ENCODE data around the gene RET. TPM values are rescaled to one million over a fixed set of nuclear protein-coding genes. Genes with fewer than 3 reads are reported as not detected.
A peak's percentile ranks its signal among the peaks of the same experiment; 100 is the strongest.

The RET gene
- total RNA-seq, 1 experiment from 2014 or later: not detected

- no peak overlapping the region for H3K4me3 ChIP-seq (ENCODE audit: low read depth, low read length)
- intact Hi-C loops (cut with micrococcal nuclease; ENCODE audit: unreplicated experiment): no loop called here
- peaks cover 2% of the 10 kb centered on the region for H3K27me3 ChIP-seq (replicated peaks; ENCODE audit: control insufficient read depth, insufficient read depth, low read length)
- POLR2A ChIA-PET: no interaction called here
- BruUV-seq (replicated peaks): no TSS peak
- no peak for DNase-seq
- Mint-ChIP-seq H3K27ac (ENCODE audit: unreplicated experiment) (no peak overlapping the region), H3K36me3 (ENCODE audit: insufficient read depth, unreplicated experiment) (no peaks in the 10 kb centered on the region), H3K27me3 (ENCODE audit: insufficient read depth, unreplicated experiment) (peaks cover 7% of the 10 kb centered on the region), H3K4me1 (ENCODE audit: low read depth, unreplicated experiment) (peaks cover 12% of the 10 kb centered on the region), H3K9me3 (ENCODE audit: unreplicated experiment) (no peaks in the 10 kb centered on the region), H3K4me3 (ENCODE audit: unreplicated experiment) (peak overlapping the region; percentile 8)
- no peaks in the 10 kb centered on the region for H3K36me3 ChIP-seq (ENCODE audit: control insufficient read depth, insufficient read depth, low read length)
- H3K9me3 ChIP-seq: no peaks in the 10 kb centered on the region
- TF ChIP-seq CTCF (IDR thresholded peaks at IDR 0.05; ENCODE audit: insufficient read depth in 1 of 2, low read depth in 1 of 2, low read length in 1 of 2, severe bottlenecking in 1 of 2, unreplicated experiment in 1 of 2): no peak
- H3K4me1 ChIP-seq: peaks cover 6% of the 10 kb centered on the region; the same call in 1 of the 2 replicates
- CTCF ChIA-PET: no interaction called here
Observed at GRCh38 chr10:43136432-43136831, 59.6 kb downstream of the RET start.

GRCh38 chr10:43136995-43137716, 60.3 kb downstream of the RET start:
- no peaks in the 10 kb centered on the region for H3K36me3 ChIP-seq (ENCODE audit: control insufficient read depth, insufficient read depth, low read length)
- peaks cover 6% of the 10 kb centered on the region; the same call in 1 of the 2 replicates for H3K4me1 ChIP-seq
- no peaks in the 10 kb centered on the region for H3K36me3 Mint-ChIP-seq (ENCODE audit: insufficient read depth, unreplicated experiment)
- no peak for DNase-seq
- peak overlapping the region; percentile 91 for H3K4me3 Mint-ChIP-seq (ENCODE audit: unreplicated experiment)
- H3K4me1 Mint-ChIP-seq (ENCODE audit: low read depth, unreplicated experiment): peaks cover 12% of the 10 kb centered on the region
- peaks cover 2% of the 10 kb centered on the region for H3K27me3 Mint-ChIP-seq (ENCODE audit: insufficient read depth, unreplicated experiment)
- TF ChIP-seq CTCF (IDR thresholded peaks at IDR 0.05; ENCODE audit: insufficient read depth in 1 of 2, low read depth in 1 of 2, low read length in 1 of 2, severe bottlenecking in 1 of 2, unreplicated experiment in 1 of 2): no peak
- POLR2A ChIA-PET: no interaction called here
- CTCF ChIA-PET: no interaction called here
- peaks cover 2% of the 10 kb centered on the region for H3K27me3 ChIP-seq (replicated peaks; ENCODE audit: control insufficient read depth, insufficient read depth, low read length)
- H3K4me3 ChIP-seq (ENCODE audit: low read depth, low read length): peak overlapping the region; percentile 95
- H3K9me3 ChIP-seq: no peaks in the 10 kb centered on the region
- no peaks in the 10 kb centered on the region for H3K9me3 Mint-ChIP-seq (ENCODE audit: unreplicated experiment)
- peak overlapping the region; percentile 74 for H3K27ac Mint-ChIP-seq (ENCODE audit: unreplicated experiment)
- BruUV-seq (replicated peaks): no TSS peak
- intact Hi-C loops (cut with micrococcal nuclease; ENCODE audit: unreplicated experiment): no loop called here

GRCh38 chr10:43137717-43138020, 60.8 kb downstream of the RET start:
- DNase-seq: peak in 1 of 2 experiments; percentile 41
- CTCF ChIA-PET: no interaction called here
- peak overlapping the region; percentile 74 for H3K27ac Mint-ChIP-seq (ENCODE audit: unreplicated experiment)

More at GRCh38 chr10:43137717-43138020, 60.8 kb downstream of the RET start:
- H3K27me3 Mint-ChIP-seq (ENCODE audit: insufficient read depth, unreplicated experiment): peaks cover 2% of the 10 kb centered on the region
- Histone ChIP-seq H3K4me1 (peaks cover 6% of the 10 kb centered on the region; the same call in 1 of the 2 replicates), H3K27me3 (replicated peaks; ENCODE audit: control insufficient read depth, insufficient read depth, low read length) (peaks cover 2% of the 10 kb centered on the region), H3K9me3 (no peaks in the 10 kb centered on the region), H3K36me3 (ENCODE audit: control insufficient read depth, insufficient read depth, low read length) (no peaks in the 10 kb centered on the region), H3K4me3 (ENCODE audit: low read depth, low read length) (peak overlapping the region; percentile 95)
- no peaks in the 10 kb centered on the region for H3K36me3 Mint-ChIP-seq (ENCODE audit: insufficient read depth, unreplicated experiment)
- POLR2A ChIA-PET: no interaction called here
- peaks cover 12% of the 10 kb centered on the region for H3K4me1 Mint-ChIP-seq (ENCODE audit: low read depth, unreplicated experiment)
- TSS peak; percentile 66 for BruUV-seq (replicated peaks)
- H3K4me3 Mint-ChIP-seq (ENCODE audit: unreplicated experiment): peak overlapping the region; percentile 91
- intact Hi-C loops (cut with micrococcal nuclease; ENCODE audit: unreplicated experiment): no loop called here
- TF ChIP-seq CTCF (IDR thresholded peaks at IDR 0.05; ENCODE audit: insufficient read depth in 1 of 2, low read depth in 1 of 2, low read length in 1 of 2, severe bottlenecking in 1 of 2, unreplicated experiment in 1 of 2): no peak
- H3K9me3 Mint-ChIP-seq (ENCODE audit: unreplicated experiment): no peaks in the 10 kb centered on the region
